Right ventricle myocardium inferior (tissue), 1 donor: ENCODE results near the gene MAZ. TPM values are rescaled to one million over a fixed set of nuclear protein-coding genes. Genes with fewer than 3 reads are reported as not detected.

Experiments
- ATAC-seq: fragments of 200-7000 bp; cut with Tn5 transposase; one replicate; pipeline ENCODE4 v1.9.1; 2020; ENCODE audit warnings: mild to moderate bottlenecking, moderate library complexity
- DNase-seq: peaks from one replicate; pipeline ENCODE4 v3.0.0; 2021; ENCODE audit errors: missing footprints
- intact Hi-C: fragments of 100-400 bp; cut with DNase I; formaldehyde crosslinking; loops from one replicate; pipeline ENCODE4 v1.11.0; 2022
- total RNA-seq: library from RNA; stranded (reverse); fragmentation: NEBNext Ultra II Directional; extraction: Animal tissue kit (Norgen Biotek cat#: 25700); gene quantifications from one replicate; pipeline ENCODE4 v1.2.1, GENCODE V29; 2021
- donor health status: DM: no; HTN: yes; CAD: no; lungs with severe emphysema.

MAZ gene
- total RNA-seq, 1 donor from 2014 or later, result 92.0 TPM

DNA sequence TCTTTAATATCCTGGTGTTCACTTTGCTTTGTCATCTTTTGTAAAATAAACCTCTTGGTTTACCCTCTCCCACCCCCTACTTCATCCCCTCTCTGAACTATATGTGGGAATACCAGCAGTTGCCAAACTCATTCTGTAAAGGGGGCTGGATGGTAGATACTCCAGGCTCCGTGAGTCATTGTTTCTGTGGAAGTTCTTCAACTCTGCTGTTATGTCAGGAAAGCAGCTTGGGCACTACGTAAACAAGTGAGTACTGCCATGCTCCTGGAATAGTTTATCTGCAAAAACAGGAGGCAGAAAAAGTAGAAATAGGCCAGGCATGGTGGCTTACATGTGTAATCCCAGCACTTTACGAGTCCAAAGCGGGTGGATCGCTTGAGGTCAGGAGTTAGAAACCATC lies 31.5 kb downstream of the MAZ start:
- DNase-seq (no peak), ATAC-seq (no peak)
- intact Hi-C loops, result no loop called here

DNA sequence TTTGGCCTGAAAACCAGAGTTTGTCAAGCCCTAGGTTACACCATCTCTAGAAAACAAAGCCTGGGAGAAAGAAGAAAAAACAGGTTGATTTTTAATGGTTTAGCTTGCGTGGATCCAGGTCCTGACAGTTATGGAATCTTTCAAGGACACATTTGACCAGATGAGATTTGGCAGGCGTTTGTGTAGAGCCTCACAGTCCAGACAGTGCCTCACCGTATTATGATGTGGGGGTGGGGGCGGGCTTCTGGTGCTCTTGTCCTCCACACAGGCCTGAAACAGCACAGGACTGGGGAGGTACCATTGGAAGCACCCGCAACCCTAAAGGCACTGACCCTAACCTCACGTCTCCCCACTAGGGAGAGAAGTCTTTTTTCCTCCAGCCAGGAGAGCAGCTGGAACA lies 33.5 kb downstream of the MAZ start:
- ATAC-seq, result no peak
- intact Hi-C loops, result no loop called here
- DNase-seq, result no peak

DNA sequence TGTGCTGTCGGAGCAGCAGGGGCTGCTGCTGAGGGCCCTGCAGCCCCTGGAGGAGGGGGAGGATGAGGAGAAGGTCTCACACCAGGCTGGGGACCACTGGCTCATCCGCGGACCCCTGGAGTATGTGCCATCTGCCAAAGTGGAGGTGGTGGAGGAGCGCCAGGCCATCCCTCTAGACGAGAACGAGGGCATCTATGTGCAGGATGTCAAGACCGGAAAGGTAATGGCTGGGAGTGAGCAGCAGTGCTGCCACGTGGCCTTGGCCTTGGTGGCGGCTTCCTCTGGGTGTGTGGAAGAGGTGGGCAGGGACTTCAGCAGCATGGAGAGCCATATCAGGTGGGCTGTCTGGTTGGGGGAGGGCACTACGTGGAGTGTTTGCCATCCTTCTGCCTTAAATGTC lies 33.9 kb downstream of the MAZ start:
- ATAC-seq, result no peak
- intact Hi-C loops, result no loop called here
- DNase-seq, result no peak

DNA sequence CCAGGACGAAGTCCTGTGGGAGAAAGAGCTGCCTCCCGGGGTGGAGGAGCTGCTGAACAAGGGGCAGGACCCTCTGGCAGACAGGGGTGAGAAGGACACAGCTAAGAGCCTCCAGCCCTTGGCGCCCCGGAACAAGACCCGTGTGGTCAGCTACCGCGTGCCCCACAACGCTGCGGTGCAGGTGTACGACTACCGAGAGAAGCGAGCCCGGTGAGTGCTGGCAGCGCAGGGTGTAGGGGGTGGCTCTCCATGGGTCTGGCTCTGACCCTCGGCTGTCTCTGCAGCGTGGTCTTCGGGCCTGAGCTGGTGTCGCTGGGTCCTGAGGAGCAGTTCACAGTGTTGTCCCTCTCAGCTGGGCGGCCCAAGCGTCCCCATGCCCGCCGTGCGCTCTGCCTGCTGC lies 35.3 kb downstream of the MAZ start:
- intact Hi-C loops, result no loop called here
- ATAC-seq, result no peak

DNA sequence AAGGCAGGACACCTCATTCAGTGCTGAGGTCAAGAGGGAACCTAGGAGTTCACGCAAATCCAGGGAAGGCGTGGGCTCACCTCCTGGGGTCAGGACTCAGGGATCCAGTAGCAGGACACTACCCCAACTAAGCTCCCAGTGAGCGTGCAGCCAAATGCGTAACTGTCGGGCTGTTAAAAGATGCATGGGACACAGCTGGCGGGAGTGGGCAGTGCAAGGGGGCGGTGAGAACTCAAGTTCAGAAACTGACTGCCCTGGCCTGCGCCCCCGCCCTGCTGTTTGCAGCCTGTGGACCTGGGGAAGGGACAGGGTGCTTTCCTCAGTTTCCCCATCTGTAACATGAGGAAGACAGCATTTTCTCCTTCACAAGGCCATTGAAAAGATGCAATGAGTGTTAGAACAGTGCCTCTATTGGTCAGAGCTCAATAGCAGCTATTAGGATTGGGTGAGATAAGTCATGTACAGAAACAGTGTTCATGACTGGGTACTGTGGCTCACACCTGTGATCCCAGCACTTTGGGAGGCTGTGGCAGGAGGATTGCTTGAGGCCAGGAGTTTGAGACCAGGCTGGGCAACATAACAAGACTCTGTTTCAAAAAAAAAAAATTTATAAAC lies 36.5 kb downstream of the MAZ start:
- DNase-seq (no peak), ATAC-seq (no peak)
- intact Hi-C loops, result no loop called here

More for the DNA sequence above, 35.3 kb downstream of the MAZ start:
- no peak for DNase-seq

DNA sequence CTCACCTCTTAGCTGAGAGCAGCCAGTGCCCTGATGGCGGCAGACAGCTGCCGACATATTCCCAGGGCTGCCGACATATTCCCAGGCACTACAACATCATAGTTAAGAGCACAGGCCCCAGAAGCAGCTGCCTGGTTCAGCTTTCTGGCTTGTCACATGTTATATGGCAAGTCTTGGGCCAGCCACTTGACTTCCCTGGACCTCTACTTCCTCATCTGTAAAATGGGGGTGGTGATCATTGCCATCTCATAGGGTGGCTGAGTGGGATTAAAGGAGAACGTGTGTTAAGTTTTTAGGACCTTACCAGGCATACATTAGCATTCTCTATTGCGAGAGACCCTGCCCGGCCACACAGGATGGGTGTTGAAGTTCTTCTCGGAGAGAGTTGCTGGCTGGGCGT lies 37.6 kb downstream of the MAZ start:
- ATAC-seq (no peak), DNase-seq (no peak)
- intact Hi-C loops, result no loop called here

DNA sequence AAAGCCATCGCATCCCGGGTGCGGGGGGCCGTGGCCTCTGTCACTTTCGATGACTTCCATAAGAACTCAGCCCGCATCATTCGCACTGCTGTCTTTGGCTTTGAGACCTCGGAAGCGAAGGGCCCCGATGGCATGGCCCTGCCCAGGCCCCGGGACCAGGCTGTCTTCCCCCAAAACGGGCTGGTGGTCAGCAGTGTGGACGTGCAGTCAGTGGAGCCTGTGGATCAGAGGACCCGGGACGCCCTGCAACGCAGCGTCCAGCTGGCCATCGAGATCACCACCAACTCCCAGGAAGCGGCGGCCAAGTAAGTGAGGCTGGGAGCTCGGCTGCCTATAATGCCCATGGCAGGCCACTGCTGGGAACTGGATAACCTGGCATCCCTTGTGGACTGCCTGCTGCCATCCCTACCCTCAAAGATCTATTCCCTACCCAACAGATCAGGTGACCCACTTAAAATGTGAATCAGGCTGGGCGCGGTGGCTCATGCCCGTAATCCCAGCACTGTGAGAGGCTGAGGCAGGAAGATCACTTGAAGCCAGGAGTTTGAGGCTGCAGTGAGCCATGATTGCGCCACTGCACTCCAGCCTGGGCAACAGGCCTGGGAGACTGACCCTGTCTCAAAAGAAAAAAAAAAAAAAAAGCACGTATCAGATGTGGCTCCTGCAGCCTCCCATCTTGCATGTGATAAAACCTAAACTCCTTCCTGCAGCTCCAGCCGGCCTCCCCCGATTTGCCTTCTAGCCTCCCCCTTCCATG lies 38.4 kb downstream of the MAZ start:
- ATAC-seq, result peak; percentile 37
- DNase-seq, result no peak
- intact Hi-C loops, result loop anchor here (5.0 kb wide), 1 partner anchor 32 kb away; the partner anchor contains the start of gene PRRT2

DNA sequence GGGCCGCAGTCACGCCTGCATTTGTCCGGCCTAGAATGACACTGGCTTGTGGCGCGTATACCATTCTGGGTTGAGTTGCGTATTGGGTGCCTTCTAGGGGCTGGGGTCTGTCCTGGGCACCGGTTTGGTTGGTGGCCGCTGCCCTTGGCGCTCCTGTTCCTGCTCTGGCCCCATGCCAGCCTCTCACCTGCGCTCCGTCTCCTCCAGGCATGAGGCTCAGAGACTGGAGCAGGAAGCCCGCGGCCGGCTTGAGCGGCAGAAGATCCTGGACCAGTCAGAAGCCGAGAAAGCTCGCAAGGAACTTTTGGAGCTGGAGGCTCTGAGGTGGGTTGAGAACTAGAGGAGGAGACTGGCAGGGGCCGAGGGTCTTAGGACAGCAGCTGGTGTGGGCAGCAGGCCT lies 39.3 kb downstream of the MAZ start:
- DNase-seq (no peak), ATAC-seq (no peak)
- intact Hi-C loops, result loop anchor here (5.0 kb wide), 1 partner anchor 33 kb away; the partner anchor contains the start of gene PRRT2

DNA sequence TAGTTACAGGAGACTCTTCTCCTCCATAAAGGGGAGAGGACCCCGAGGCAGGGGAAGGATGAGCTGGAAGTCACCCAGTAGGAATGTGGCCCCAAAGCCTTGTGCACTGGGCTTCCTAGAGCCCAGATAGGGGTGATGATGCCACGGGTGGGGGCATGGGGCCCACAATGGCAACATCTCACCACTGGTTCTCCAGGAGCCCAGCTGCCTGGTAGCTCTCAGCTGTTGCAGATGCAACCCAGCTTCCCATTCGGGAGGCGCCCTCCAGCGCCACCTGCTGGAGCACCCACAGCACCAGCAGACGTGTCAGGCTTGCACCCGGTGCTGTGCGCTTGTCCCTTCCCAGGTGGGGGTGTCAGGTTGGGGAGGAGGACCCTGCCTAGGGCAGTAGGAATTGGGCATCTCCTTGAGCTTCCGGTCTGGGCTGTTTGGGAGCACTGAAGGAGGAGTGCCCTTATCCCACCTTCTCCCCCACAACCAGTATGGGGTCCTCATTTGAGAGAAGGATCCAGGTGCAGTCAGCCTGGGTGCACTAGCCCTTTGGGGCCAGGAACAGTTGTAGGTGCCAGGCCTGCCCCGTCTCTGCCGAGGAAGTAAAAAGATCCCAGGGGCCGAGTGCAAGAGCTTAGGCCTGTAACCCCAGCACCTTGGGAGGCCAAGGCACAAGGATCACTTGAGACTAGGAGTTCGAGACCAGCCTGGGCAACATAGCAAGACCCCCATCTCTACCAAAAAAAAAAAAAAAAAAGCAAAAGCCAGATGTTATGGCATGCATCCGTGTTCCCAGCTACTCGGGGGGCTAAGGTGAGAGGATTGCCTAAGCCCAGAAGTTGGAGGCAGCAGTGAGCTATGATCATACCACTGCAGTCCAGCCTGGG lies 42.3 kb downstream of the MAZ start:
- intact Hi-C loops, result loop anchor here (5.0 kb wide), 1 partner anchor 36 kb away; the partner anchor contains the start of gene PRRT2
- ATAC-seq (peak; percentile 64), DNase-seq (peak; percentile 92)

DNA sequence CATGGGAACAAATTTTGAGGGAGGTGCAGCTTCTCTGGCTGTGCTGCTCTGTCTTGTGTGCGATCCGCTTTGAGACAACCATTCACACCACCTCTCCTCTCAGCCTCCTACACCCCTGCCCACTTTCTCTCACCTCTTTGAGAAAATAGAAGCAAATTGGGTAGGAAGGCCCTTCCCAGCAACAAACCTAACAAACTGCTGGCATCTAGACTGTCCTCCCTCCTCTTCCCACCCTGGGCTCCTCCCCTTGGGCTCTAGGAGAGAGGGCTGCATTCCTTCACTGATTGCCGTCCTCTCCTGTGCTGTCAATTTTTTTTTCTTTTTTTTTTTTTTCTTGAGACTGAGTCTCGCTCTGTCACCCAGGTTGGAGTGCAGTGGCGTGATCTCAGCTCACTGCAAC lies 43.2 kb downstream of the MAZ start:
- ATAC-seq (no peak), DNase-seq (no peak)
- intact Hi-C loops, result loop anchor here (5.0 kb wide), 1 partner anchor 37 kb away; the partner anchor contains the start of gene PRRT2

DNA sequence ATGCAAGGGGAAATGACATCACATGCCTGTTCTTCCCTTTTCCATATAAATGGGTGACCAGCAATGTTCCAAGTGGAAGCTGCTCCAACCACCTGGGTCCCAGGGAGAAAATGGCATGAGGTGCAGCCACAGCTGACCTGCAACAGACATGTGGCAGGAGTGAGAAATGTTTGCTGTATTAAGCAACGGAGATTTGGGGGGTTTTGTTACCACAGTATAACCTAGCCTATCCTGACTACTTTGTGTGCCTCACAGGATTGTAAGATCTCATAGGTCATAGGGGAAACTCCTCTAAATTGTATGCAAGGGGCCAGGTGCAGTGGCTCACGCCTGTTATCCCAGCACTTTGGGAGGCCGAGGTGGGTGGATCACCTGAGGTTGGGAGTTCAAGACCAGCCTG lies 44.7 kb downstream of the MAZ start:
- DNase-seq, result no peak
- intact Hi-C loops, result no loop called here
- no peak for ATAC-seq

DNA sequence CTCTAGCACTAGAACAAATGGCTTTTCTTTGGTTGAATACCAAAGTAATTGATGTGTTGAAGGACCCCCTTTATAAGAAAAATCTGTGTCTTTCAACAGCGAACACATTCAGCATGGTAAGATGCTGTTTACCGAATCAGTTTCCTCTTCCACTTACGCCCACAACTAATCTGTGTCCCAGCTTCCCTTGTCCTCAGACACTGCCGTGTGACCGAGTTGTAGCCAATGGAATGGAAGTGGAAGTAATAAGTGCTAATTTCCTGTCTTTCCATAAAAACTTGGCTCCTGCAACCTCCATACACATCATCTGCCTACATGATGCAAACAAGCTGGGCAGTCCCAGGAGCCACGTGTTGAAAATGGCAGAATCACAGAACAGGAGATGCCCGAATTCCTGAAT lies 46.3 kb downstream of the MAZ start:
- no peak for DNase-seq
- intact Hi-C loops, result no loop called here
- ATAC-seq, result peak; percentile 49

DNA sequence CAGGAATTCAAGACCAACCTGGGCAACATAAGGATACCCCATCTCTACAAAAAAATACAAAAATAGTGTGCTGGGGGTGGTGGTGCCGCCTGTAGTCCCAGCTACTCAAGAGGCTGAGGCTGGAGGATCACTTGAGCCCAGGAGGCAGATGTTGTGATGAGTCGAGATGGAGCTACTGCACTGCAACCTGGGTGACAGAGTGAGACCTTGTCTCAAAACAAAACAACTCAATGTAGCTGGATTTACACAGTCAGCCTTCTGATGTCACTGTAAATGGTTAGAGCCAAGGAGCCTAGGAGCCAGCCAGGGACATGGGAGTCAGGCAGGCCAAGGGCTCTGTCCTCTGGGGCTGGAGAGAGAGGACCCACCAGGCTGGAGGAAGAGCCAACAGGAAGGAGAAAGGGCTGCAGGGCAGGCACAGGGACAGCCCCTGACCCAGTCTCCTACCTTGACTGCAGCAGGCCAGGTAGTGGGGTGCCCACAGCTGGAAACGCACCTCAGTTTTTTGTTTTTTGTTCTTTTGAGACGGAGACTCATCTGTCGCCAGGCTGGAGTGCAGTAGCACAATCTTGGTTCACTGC lies 48.3 kb downstream of the MAZ start:
- ATAC-seq (no peak), DNase-seq (no peak)
- intact Hi-C loops, result no loop called here

DNA sequence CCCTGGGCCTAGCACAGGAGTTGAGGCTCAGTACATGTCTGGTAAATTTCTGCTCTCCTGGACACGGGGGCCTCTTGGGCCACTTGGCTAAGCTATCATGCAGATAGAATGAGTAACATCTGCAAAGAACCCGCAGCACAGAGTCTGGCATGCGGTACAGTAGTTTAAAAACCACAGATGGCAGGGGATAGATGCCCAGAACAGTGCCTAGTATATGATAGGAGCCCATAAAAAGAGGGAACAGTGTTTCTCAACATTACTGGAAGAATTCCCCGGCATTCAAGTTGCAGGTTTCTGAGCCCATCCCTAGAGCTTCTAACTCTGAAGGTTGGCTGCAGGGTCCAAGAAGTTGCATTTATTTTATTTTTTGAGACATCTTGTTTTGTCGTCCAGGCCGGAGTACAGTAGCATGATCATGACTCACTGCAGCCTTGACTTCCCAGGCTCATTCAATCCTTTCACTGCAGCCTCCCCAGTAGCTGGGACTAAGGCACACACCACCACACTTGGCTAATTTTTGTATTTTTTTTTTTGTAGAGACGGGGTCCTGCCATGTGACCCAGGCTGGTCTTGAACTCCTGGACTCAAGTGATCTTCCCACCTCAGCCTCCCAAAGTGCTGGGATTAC lies 50.9 kb downstream of the MAZ start:
- no peak for ATAC-seq
- intact Hi-C loops, result no loop called here
- no peak for DNase-seq

DNA sequence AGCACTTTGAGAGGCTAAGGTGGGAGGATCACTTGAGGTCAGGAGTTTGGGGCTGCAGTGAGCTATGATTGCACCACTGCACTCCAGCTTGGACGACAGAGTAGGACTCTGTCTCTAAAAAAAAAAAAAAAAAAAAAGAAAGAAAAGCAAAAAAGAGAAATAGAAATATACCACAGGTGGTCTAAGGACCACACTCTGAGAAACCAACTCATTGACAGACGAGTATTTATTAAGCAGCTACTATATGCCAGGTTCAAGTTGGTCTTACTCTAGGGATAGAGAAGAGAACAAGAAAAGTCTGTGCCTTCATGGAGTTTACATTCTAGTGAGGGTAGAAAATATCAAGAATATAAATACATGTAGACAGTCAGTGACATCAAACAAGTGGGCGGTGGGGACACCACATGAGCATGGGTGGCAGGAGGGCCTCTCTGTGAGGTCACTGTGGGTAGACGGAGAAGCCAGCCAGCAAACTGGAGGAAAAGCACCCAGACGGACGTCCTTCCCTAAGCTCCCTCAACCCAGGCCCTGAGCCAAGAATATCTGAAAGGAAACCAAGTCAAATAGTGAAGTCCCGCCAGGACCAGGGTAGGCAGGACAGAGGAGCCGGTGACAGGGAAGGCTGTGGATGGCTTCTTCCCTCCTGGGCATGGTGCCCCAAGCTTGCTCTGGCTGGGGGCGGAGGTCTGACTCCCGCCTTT lies 52.0 kb downstream of the MAZ start:
- intact Hi-C loops, result no loop called here
- ATAC-seq, result no peak
- no peak for DNase-seq

DNA sequence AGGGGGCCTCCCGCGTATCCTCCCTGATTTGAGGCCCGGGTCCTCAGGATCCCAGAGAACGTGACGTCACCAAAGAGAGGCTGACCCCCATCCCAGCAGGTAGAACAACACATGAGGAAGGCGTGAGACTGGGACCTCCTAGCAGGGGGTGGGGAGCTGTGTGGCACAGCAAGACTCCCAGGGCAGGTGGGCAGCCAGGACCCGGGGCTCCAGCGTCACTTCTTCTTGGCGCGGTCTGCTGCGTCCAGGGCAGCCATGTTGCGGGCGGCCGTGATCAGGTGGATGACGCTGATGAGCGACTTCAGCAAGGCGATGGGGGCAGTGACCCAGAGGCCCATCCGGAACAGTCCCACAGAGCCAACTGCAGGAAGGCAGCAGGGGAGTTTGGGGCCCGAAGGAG lies 52.6 kb downstream of the MAZ start:
- intact Hi-C loops, result no loop called here
- ATAC-seq, result no peak

DNA sequence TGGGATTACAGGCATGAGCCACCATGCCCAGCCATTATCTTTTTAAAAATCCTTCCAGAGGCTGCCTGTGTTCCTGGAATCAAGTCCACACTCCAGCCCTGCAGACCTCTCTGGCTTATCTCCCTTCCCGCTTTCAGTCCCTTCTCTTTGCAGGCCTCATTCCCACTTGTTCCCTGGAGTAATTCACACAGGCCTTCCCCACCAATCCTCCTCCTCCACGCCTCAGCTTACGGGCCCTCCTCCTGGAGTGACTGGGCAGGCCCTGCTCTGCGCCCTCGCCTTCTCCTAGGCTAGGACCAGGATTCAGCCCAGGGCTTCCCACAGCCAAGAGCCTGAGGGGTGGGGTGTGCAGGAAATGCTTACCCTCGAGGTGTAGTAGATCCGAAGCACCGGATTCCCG lies 53.9 kb downstream of the MAZ start:
- DNase-seq, result no peak
- peak; percentile 24 for ATAC-seq
- intact Hi-C loops, result loop anchor here (10.0 kb wide), 1 partner anchor 145 kb away; no protein-coding TSS in a partner anchor

More for the DNA sequence above, 52.6 kb downstream of the MAZ start:
- no peak for DNase-seq
